AG09309 (cell line): Measurements from ENCODE around the gene TMOD4.

Source experiments
- DNase-seq: peaks from one replicate; pipeline ENCODE4 v3.0.0-alpha.2; 2010; ENCODE audit warnings: low read depth
- H3K4me3 ChIP-seq: 2 replicates; pipeline ENCODE4 v1.5.1; 2011; ENCODE audit warnings: mild to moderate bottlenecking, low read depth, low read length, moderate library complexity; ENCODE audit not compliant: control insufficient read depth
- TF ChIP-seq, protein P1 (sequence below): IDR thresholded peaks from 2 replicates; pipeline ENCODE4 v1.5.1; 2011; ENCODE audit warnings: mild to moderate bottlenecking, low read depth, low read length, inconsistent platforms; ENCODE audit not compliant: insufficient read depth, control insufficient read depth; ENCODE audit errors: missing control alignments

TMOD4 gene

DNA sequence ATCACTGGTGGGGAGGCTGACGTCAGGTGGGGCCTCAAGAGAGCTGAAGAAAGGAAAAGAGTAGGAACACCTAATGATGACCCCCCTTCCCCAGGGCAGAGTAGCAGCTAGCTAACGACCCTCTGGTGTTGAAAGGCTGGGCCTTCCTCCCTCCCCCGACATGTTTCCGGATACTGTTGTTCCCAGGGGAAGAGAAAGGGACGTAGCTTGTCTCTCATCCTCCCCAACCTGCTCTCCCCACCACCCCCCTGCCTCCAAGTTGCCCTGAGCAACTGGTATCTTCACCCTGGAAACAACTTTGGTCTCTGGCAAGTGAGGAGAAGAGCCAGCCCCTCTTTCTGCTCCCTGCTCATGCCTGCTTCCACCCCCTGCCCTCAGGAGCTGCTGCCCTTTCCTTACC, 31.8 kb downstream of the TMOD4 start:
- H3K4me3 ChIP-seq = no peak overlapping the region
- DNase-seq = no peak
- TF ChIP-seq, protein P1, sequence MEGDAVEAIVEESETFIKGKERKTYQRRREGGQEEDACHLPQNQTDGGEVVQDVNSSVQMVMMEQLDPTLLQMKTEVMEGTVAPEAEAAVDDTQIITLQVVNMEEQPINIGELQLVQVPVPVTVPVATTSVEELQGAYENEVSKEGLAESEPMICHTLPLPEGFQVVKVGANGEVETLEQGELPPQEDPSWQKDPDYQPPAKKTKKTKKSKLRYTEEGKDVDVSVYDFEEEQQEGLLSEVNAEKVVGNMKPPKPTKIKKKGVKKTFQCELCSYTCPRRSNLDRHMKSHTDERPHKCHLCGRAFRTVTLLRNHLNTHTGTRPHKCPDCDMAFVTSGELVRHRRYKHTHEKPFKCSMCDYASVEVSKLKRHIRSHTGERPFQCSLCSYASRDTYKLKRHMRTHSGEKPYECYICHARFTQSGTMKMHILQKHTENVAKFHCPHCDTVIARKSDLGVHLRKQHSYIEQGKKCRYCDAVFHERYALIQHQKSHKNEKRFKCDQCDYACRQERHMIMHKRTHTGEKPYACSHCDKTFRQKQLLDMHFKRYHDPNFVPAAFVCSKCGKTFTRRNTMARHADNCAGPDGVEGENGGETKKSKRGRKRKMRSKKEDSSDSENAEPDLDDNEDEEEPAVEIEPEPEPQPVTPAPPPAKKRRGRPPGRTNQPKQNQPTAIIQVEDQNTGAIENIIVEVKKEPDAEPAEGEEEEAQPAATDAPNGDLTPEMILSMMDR = no peak

DNA sequence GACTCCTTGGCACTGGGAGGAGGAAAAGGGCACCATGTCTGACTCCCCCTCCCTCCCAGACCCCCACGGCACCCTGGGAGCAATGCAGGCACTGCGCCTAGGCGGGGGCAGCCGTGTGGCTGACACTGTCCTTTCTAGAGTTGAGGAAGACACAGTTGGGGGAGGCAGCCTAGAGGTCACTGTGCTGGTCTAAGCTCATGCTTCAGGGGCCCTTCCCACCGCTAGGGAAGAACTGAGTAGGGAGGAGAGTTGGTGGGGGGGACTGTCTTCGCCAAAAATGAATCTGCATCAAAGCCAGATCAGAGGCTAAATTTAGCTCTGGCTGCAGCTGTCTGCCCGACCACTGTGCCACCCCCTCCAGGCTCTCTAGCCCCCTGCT, 32.7 kb downstream of the TMOD4 start:
- no peak for DNase-seq

GRCh38 chr1:151142411-151143056, 33.2 kb downstream of the TMOD4 start:
- no peak for DNase-seq
- TF ChIP-seq, protein P1 = no peak
- H3K4me3 ChIP-seq = no peak overlapping the region

More for the DNA sequence above, 32.7 kb downstream of the TMOD4 start:
- TF ChIP-seq, protein P1 = no peak
- H3K4me3 ChIP-seq = no peak overlapping the region

- H3K4me3 ChIP-seq = no peak overlapping the region
- no peak for DNase-seq
- TF ChIP-seq, protein P1 = no peak
Observed at GRCh38 chr1:151137789-151138188, 38.0 kb downstream of the TMOD4 start.

- no peak overlapping the region for H3K4me3 ChIP-seq
- TF ChIP-seq, protein P1 = no peak
- no peak for DNase-seq
Observed at GRCh38 chr1:151135433-151136385, 40.1 kb downstream of the TMOD4 start.

DNA sequence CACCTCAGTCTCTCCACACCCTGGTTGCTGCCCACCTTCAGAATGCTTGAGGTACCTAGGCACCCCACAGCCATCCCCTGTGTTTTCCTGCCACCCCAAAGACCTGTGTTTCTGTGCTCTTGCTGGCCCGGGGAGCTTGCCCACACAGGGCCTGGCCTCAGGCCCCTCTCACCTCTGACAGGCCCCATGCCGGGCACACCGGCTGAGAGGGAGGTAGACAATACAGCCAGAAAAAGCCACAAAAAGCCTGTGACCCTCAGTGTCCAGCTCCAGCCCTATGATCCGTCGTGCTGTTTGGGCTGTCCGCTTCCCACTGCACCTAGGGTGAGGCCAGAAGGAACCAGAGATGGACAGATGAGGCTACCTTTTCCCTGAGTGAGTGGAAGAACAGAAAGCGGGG, 40.8 kb downstream of the TMOD4 start:
- no peak for DNase-seq

More for the DNA sequence above, 40.8 kb downstream of the TMOD4 start:
- H3K4me3 ChIP-seq = no peak overlapping the region
- TF ChIP-seq, protein P1 = no peak
